CD4-positive, alpha-beta T cell treated with Interleukin-4 for 4 hours (primary cell): ENCODE measurements around the gene XPNPEP1.

Source experiments
- DNase-seq: peaks from one replicate; pipeline ENCODE4 v3.0.0-alpha.2; 2020

XPNPEP1 gene

GRCh38 chr10:109892117-109892516 lies 31.2 kb downstream of the XPNPEP1 start:
- no peak for DNase-seq

- DNase-seq = no peak
These were observed 32.2 kb downstream of the XPNPEP1 start for GRCh38 chr10:109891105-109891504.

GRCh38 chr10:109889867-109890266 lies 33.4 kb downstream of the XPNPEP1 start:
- DNase-seq = no peak

- no peak for DNase-seq
These were observed 35.5 kb downstream of the XPNPEP1 start for GRCh38 chr10:109887776-109888175.

- no peak for DNase-seq
These were observed 36.1 kb downstream of the XPNPEP1 start for GRCh38 chr10:109887243-109887642.

GRCh38 chr10:109886781-109887140 lies 36.5 kb downstream of the XPNPEP1 start:
- DNase-seq = no peak

GRCh38 chr10:109886037-109886780 lies 37.1 kb downstream of the XPNPEP1 start:
- no peak for DNase-seq

- peak; percentile 68 for DNase-seq
These were observed 39.2 kb downstream of the XPNPEP1 start for GRCh38 chr10:109883859-109884771.

GRCh38 chr10:109882251-109883057 lies 40.9 kb downstream of the XPNPEP1 start:
- DNase-seq = no peak

GRCh38 chr10:109881769-109882057 lies 41.6 kb downstream of the XPNPEP1 start:
- no peak for DNase-seq

- no peak for DNase-seq
These were observed 42.2 kb downstream of the XPNPEP1 start for GRCh38 chr10:109880886-109881768.

GRCh38 chr10:109877546-109877945 lies 45.8 kb downstream of the XPNPEP1 start:
- DNase-seq = no peak

- no peak for DNase-seq
These were observed 47.2 kb downstream of the XPNPEP1 start for GRCh38 chr10:109875828-109876821.

- no peak for DNase-seq
These were observed 48.2 kb downstream of the XPNPEP1 start for GRCh38 chr10:109875151-109875568.

GRCh38 chr10:109871476-109871875 lies 51.8 kb downstream of the XPNPEP1 start:
- DNase-seq = no peak

GRCh38 chr10:109866995-109867635 lies 56.2 kb downstream of the XPNPEP1 start:
- DNase-seq = no peak

- DNase-seq = no peak
These were observed 56.9 kb downstream of the XPNPEP1 start for GRCh38 chr10:109866168-109866994.

GRCh38 chr10:109863775-109864174 lies 59.5 kb downstream of the XPNPEP1 start:
- no peak for DNase-seq

- no peak for DNase-seq
These were observed 60.6 kb downstream of the XPNPEP1 start for GRCh38 chr10:109862738-109863137.

- no peak for DNase-seq
These were observed 61.3 kb downstream of the XPNPEP1 start for GRCh38 chr10:109862041-109862440.
